Measurements from ENCODE around the gene PCK2. TPM values are rescaled to one million over a fixed set of nuclear protein-coding genes. Genes with fewer than 3 reads are reported as not detected.

Gene PCK2
- total and polyA plus RNA-seq, 2 of the 13 experiments (the other 11 are each of a cell fraction or from before 2014, with no cell fraction given) = 129 to 272 TPM

GRCh38 chr14:24135834-24136683 is 41.9 kb downstream of the PCK2 start, which contains the start of gene PSME1 (continued):
- TF ChIP-seq GABPB1 (CRISPR knock-in tag; IDR thresholded peaks at IDR 0.05) = peak; percentile 87
- TF ChIP-seq REL (CRISPR knock-in tag; conservative IDR thresholded peaks at IDR 0.05) = no peak
- TF ChIP-seq HMG20A (CRISPR knock-in tag; IDR thresholded peaks at IDR 0.05; ENCODE audit: borderline replicate concordance) = peak; percentile 35; the same call in 1 of the 2 replicates
- peak; percentile 95 for TF ChIP-seq ARHGAP35 (CRISPR knock-in tag; IDR thresholded peaks at IDR 0.05; ENCODE audit: borderline replicate concordance)
- TF ChIP-seq HOXA7 (CRISPR knock-in tag; IDR thresholded peaks at IDR 0.05) = no peak
- TF ChIP-seq SRSF9 (IDR thresholded peaks at IDR 0.05; ENCODE audit: borderline replicate concordance, insufficient read depth, low read depth, low read length, poor library complexity, severe bottlenecking) = no peak
- no peak; the same call in 1 of the 2 replicates for TF ChIP-seq TGIF2 (CRISPR knock-in tag; IDR thresholded peaks at IDR 0.05)
- peak; percentile 83; the same call in 1 of the 2 replicates for TF ChIP-seq RFXAP (CRISPR knock-in tag; IDR thresholded peaks at IDR 0.05; ENCODE audit: borderline replicate concordance)
- TF ChIP-seq TOPORS (CRISPR knock-in tag; IDR thresholded peaks at IDR 0.05) = no peak
- no peak for TF ChIP-seq SRSF4 (IDR thresholded peaks at IDR 0.05; ENCODE audit: low read depth, low read length, poor library complexity, severe bottlenecking)
- no peak for TF ChIP-seq PAWR (CRISPR knock-in tag; IDR thresholded peaks at IDR 0.05; ENCODE audit: borderline replicate concordance)
- TF ChIP-seq ZNF274 (CRISPR knock-in tag; IDR thresholded peaks at IDR 0.05) = peak; percentile 95
- TF ChIP-seq FOSL1 (CRISPR knock-in tag; IDR thresholded peaks at IDR 0.05; ENCODE audit: borderline replicate concordance) = no peak
- TF ChIP-seq TFE3 (CRISPR knock-in tag; IDR thresholded peaks at IDR 0.05) = no peak; the same call in 1 of the 2 replicates
- peak; percentile 45; the same call in 1 of the 2 replicates for TF ChIP-seq ZNF264 (CRISPR knock-in tag; IDR thresholded peaks at IDR 0.05)
- peak; percentile 50 for TF ChIP-seq PRDM15 (CRISPR knock-in tag; IDR thresholded peaks at IDR 0.05)
- peak; percentile 79 for TF ChIP-seq POGK (CRISPR knock-in tag; conservative IDR thresholded peaks at IDR 0.05)
- TF ChIP-seq CEBPG (CRISPR knock-in tag; IDR thresholded peaks at IDR 0.05) = peak; percentile 16; the same call in 1 of the 2 replicates
- TF ChIP-seq ZNF597 (CRISPR knock-in tag; IDR thresholded peaks at IDR 0.05) = no peak; the same call in 1 of the 2 replicates
- no peak for TF ChIP-seq NR2F2 (IDR thresholded peaks at IDR 0.05; ENCODE audit: borderline replicate concordance, low read depth)
- TF ChIP-seq ZNF782 (CRISPR knock-in tag; IDR thresholded peaks at IDR 0.05; ENCODE audit: borderline replicate concordance) = peak; percentile 23; the same call in 1 of the 2 replicates
